OCI-LY1 (cell line): ENCODE data around the gene ZCCHC14.

Source experiments
- H2AFZ ChIP-seq: fragments of 200-600 bp; sonication (generic), shearing (Covaris generic); 2 replicates; pipeline ENCODE4 v1.6.0; 2014; ENCODE audit warnings: antibody characterized with exemption, mild to moderate bottlenecking, low read length
- H3F3A ChIP-seq: fragments of 200-600 bp; sonication (generic), shearing (Covaris generic); 2 replicates; pipeline ENCODE4 v1.6.0; 2014; ENCODE audit warnings: mild to moderate bottlenecking, antibody characterized with exemption, low read length, moderate library complexity; ENCODE audit not compliant: insufficient read depth
- H3K27ac ChIP-seq: fragments of 200-600 bp; sonication (generic); 2 replicates; pipeline ENCODE4 v1.5.1; 2014; ENCODE audit warnings: low read length, mixed run types, mild to moderate bottlenecking, low read depth; ENCODE audit not compliant: poor library complexity, severe bottlenecking
- H3K27me3 ChIP-seq: fragments of 200-600 bp; sonication (generic); 2 replicates; pipeline ENCODE4 v1.6.0; 2014; ENCODE audit warnings: antibody characterized with exemption, mild to moderate bottlenecking, low read length, moderate library complexity; ENCODE audit not compliant: insufficient read depth
- H3K36me3 ChIP-seq: fragments of 200-600 bp; sonication (generic); 2 replicates; pipeline ENCODE4 v1.6.1; 2014; ENCODE audit warnings: mild to moderate bottlenecking, antibody characterized with exemption, low read length, moderate library complexity, mixed read lengths; ENCODE audit not compliant: insufficient read depth
- H3K4me1 ChIP-seq: fragments of 200-600 bp; sonication (generic); 2 replicates; pipeline ENCODE4 v1.5.1; 2014; ENCODE audit warnings: mild to moderate bottlenecking, low read length, moderate library complexity; ENCODE audit not compliant: insufficient read depth, severe bottlenecking
- H3K4me2 ChIP-seq: fragments of 200-600 bp; sonication (generic), shearing (Covaris generic); 2 replicates; pipeline ENCODE4 v1.6.1; 2014; ENCODE audit warnings: low read length
- H3K4me3 ChIP-seq: fragments of 200-600 bp; sonication (generic); 2 replicates; pipeline ENCODE4 v1.5.1; 2014; ENCODE audit warnings: low read length, low read depth, mild to moderate bottlenecking, mixed read lengths; ENCODE audit not compliant: poor library complexity, severe bottlenecking
- H3K79me2 ChIP-seq: fragments of 200-600 bp; shearing (Covaris generic); 2 replicates; pipeline ENCODE4 v1.6.1; 2016; ENCODE audit warnings: mixed run types, low read length, mixed read lengths; ENCODE audit not compliant: insufficient read depth
- H3K9ac ChIP-seq: fragments of 200-600 bp; sonication (generic), shearing (Covaris generic); 2 replicates; pipeline ENCODE4 v1.6.1; 2014; ENCODE audit warnings: mild to moderate bottlenecking, low read length, mixed read lengths
- H3K9me2 ChIP-seq: fragments of 200-600 bp; sonication (generic), shearing (Covaris generic); 2 replicates; pipeline ENCODE4 v1.6.1; 2014; ENCODE audit warnings: low read depth, mild to moderate bottlenecking, low read length, mixed read lengths
- H3K9me3 ChIP-seq: fragments of 200-600 bp; shearing (Covaris generic); 2 replicates; pipeline ENCODE4 v1.6.1; 2014; ENCODE audit warnings: low read length, mixed read lengths
- H4K20me1 ChIP-seq: fragments of 200-600 bp; sonication (generic), shearing (Covaris generic); 2 replicates; pipeline ENCODE4 v1.6.0; 2016; ENCODE audit warnings: mild to moderate bottlenecking, low read length; ENCODE audit not compliant: insufficient read depth
- EZH2 ChIP-seq: fragments of 200-600 bp; sonication (generic), shearing (Covaris generic); IDR thresholded peaks from 2 replicates; pipeline ENCODE4 v1.8.0; 2017; ENCODE audit warnings: borderline replicate concordance, mixed run types, mild to moderate bottlenecking, antibody characterized with exemption, low read length, moderate library complexity, mixed read lengths
- TF ChIP-seq, protein P1 (sequence below): fragments of 200-600 bp; sonication (generic), shearing (Covaris generic); IDR thresholded peaks from 2 replicates; pipeline ENCODE4 v1.5.1; 2017; ENCODE audit warnings: mild to moderate bottlenecking, antibody characterized with exemption, low read length, moderate library complexity, mixed read lengths

Gene ZCCHC14

DNA sequence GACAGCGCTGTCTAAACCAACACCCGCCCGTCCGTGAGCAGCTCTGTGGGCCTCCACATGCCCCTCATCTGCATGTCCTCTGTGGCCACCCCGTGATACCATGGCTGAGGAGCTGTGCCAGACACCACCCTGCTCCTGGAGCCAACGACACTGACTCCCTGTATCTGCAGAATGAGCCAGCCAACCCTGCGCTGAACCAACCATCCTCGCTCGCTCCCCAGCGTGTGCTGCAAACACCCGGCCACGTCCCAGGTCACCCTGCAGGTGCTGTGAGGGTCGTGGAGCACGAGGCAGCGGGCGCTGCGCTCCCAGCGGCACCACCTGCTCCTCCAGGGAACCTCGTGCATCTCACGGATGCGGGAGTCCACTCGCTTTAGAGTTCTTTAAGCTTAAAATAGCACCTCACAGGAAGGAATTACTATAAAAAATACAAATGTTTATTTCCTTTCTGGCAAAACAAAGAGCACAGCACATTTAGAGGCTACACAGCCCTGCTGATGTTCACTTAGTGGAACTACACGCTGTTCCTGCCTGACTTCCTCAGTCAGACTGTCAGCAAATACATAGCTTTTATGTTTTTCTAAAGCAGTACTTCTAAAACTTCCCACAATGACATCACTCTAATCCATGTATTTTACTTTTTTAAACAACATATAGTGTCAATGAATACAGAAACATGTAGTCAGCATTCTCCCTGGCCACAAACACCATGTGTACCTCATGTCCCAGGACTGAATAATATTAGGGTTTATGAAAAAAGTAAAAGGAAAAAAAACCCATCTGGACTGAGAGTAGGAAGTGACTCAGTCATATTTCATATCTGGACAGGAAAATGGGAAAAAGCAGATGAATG is 57.2 kb downstream of the ZCCHC14 start:
- Histone ChIP-seq H3K4me1 (peaks cover 12% of the 10 kb centered on the region), H3K4me2 (no peak overlapping the region; the same call in 1 of the 2 replicates), H2AFZ (no peak overlapping the region), H4K20me1 (no peaks in the 10 kb centered on the region), H3K9me3 (no peaks in the 10 kb centered on the region), H3K9me2 (no peaks in the 10 kb centered on the region), H3K79me2 (no peaks in the 10 kb centered on the region), H3F3A (no peaks in the 10 kb centered on the region), H3K9ac (no peak overlapping the region), H3K4me3 (no peak overlapping the region), H3K36me3 (peaks cover 11% of the 10 kb centered on the region; the same call in 1 of the 2 replicates), H3K27me3 (no peaks in the 10 kb centered on the region), H3K27ac (no peak overlapping the region)
- TF ChIP-seq EZH2, result no peak
- TF ChIP-seq, protein P1, sequence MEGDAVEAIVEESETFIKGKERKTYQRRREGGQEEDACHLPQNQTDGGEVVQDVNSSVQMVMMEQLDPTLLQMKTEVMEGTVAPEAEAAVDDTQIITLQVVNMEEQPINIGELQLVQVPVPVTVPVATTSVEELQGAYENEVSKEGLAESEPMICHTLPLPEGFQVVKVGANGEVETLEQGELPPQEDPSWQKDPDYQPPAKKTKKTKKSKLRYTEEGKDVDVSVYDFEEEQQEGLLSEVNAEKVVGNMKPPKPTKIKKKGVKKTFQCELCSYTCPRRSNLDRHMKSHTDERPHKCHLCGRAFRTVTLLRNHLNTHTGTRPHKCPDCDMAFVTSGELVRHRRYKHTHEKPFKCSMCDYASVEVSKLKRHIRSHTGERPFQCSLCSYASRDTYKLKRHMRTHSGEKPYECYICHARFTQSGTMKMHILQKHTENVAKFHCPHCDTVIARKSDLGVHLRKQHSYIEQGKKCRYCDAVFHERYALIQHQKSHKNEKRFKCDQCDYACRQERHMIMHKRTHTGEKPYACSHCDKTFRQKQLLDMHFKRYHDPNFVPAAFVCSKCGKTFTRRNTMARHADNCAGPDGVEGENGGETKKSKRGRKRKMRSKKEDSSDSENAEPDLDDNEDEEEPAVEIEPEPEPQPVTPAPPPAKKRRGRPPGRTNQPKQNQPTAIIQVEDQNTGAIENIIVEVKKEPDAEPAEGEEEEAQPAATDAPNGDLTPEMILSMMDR, result no peak

DNA sequence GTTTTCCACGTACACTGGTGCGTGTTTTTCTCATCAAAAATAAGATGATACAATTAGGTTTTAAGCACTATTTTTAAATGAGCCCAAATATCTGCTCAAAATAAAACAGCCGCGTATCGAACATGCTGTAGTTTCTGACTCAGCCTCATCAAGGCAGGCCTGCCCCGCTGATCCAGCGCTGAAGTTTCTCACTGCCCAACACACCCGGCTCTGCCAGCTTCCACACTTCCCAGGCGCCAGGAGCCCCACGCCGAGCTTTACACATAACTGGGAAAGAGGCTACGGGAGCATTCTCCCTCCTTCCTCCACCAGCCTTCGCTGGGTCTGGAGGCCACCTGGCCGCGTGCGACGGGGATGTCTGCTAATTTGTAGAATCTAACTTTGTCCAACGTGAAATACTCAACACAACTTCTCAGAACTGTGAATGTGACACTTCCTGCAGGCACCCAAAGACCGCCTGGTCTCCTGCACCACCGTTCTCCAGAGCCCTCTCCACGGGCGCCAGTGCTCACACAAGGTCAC is 58.6 kb downstream of the ZCCHC14 start:
- H3K4me2 ChIP-seq, result no peak overlapping the region
- no peaks in the 10 kb centered on the region for H3K27me3 ChIP-seq
- H3K36me3 ChIP-seq, result peaks cover 19% of the 10 kb centered on the region; the same call in 1 of the 2 replicates
- H3F3A ChIP-seq, result no peaks in the 10 kb centered on the region
- no peaks in the 10 kb centered on the region for H4K20me1 ChIP-seq
- TF ChIP-seq, protein P1, result no peak
- no peak for TF ChIP-seq EZH2
- H2AFZ ChIP-seq, result no peak overlapping the region
- H3K79me2 ChIP-seq, result no peaks in the 10 kb centered on the region
- H3K4me3 ChIP-seq, result no peak overlapping the region
- no peaks in the 10 kb centered on the region for H3K9me2 ChIP-seq
- no peaks in the 10 kb centered on the region for H3K9me3 ChIP-seq
- no peak overlapping the region for H3K9ac ChIP-seq
- H3K4me1 ChIP-seq, result peaks cover 12% of the 10 kb centered on the region
- no peak overlapping the region for H3K27ac ChIP-seq

DNA sequence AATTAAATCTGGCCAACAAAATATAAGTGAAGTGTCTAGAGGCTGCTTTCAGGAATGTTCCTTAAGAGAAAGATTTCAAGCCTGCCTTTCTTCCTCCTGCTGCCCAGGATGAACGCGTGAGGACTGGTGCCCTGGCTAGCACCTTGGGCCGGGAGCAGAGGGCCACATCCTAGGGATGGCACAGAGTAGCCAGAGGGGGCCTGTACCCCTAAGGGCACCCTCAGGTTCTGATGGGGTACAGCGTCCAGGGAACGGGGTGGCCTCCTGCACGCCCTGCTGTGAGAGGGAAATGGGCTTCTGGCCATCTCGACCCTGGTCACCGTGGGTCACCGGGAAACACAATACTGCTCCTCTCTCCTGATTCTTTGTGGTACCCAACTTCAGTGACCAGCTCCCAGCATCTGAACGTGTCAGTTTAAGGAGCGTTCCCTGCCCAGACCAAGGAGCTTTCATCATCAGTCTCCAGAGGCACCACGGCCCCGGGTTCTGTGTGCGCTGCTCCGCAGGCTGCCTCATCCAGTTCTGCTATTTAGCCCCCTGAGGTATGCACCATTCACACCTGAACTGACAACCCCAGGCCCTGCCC is 60.4 kb downstream of the ZCCHC14 start:
- H3F3A ChIP-seq, result no peaks in the 10 kb centered on the region
- TF ChIP-seq, protein P1, result no peak
- no peak for TF ChIP-seq EZH2
- no peak overlapping the region for H3K4me3 ChIP-seq
- H3K79me2 ChIP-seq, result no peaks in the 10 kb centered on the region
- H3K9ac ChIP-seq, result no peak overlapping the region
- no peaks in the 10 kb centered on the region for H3K9me3 ChIP-seq
- H4K20me1 ChIP-seq, result no peaks in the 10 kb centered on the region
- H3K27me3 ChIP-seq, result no peaks in the 10 kb centered on the region
- peaks cover 19% of the 10 kb centered on the region; the same call in 1 of the 2 replicates for H3K36me3 ChIP-seq
- H3K27ac ChIP-seq, result no peak overlapping the region
- peaks cover 12% of the 10 kb centered on the region for H3K4me1 ChIP-seq
- no peak overlapping the region for H3K4me2 ChIP-seq
- H2AFZ ChIP-seq, result no peak overlapping the region
- no peaks in the 10 kb centered on the region for H3K9me2 ChIP-seq
